Glutamatergic neuron (in vitro differentiated cells): Measurements from ENCODE around the gene NFIA. TPM values are rescaled to one million over a fixed set of nuclear protein-coding genes. Genes with fewer than 3 reads are reported as not detected.

Experiments
- DNase-seq: peaks from one replicate; pipeline ENCODE4 v3.0.0; 2022
- H3K27ac Mint-ChIP-seq: one replicate; pipeline ENCODE4 v1.8.0; 2020; ENCODE audit warnings: mild to moderate bottlenecking, mixed read lengths, inconsistent platforms; ENCODE audit not compliant: unreplicated experiment
- H3K27me3 Mint-ChIP-seq: one replicate; pipeline ENCODE4 v1.8.0; 2020; ENCODE audit warnings: mild to moderate bottlenecking, moderate library complexity, mixed read lengths, inconsistent platforms; ENCODE audit not compliant: unreplicated experiment
- H3K36me3 Mint-ChIP-seq: one replicate; pipeline ENCODE4 v1.8.0; 2020; ENCODE audit warnings: mild to moderate bottlenecking, mixed read lengths, inconsistent platforms; ENCODE audit not compliant: unreplicated experiment
- H3K4me1 Mint-ChIP-seq: one replicate; pipeline ENCODE4 v1.8.0; 2020; ENCODE audit warnings: mild to moderate bottlenecking, low read depth, mixed read lengths, inconsistent platforms; ENCODE audit not compliant: unreplicated experiment
- H3K4me3 Mint-ChIP-seq: one replicate; pipeline ENCODE4 v1.8.0; 2020; ENCODE audit warnings: mild to moderate bottlenecking, mixed read lengths, inconsistent platforms; ENCODE audit not compliant: unreplicated experiment
- H3K9me3 Mint-ChIP-seq: one replicate; pipeline ENCODE4 v1.8.0; 2020; ENCODE audit warnings: mild to moderate bottlenecking, moderate library complexity, mixed read lengths, inconsistent platforms; ENCODE audit not compliant: unreplicated experiment
- total RNA-seq: library from RNA; stranded (reverse); fragmentation: NEBNext Ultra II Directional; extraction: Animal tissue kit (Norgen Biotek cat#: 25700); gene quantifications from one replicate; pipeline ENCODE4 v1.2.1, GENCODE V29; 2021; ENCODE audit not compliant: unreplicated experiment
- TF ChIP-seq, protein P1 (sequence below): fragments of 200-600 bp; sonication (generic); IDR thresholded peaks from one replicate; pipeline ENCODE4 v1.5.0; 2021; ENCODE audit not compliant: partially characterized antibody, unreplicated experiment

The NFIA gene
- total RNA-seq, 1 donor from 2014 or later, result 16.4 TPM

DNA sequence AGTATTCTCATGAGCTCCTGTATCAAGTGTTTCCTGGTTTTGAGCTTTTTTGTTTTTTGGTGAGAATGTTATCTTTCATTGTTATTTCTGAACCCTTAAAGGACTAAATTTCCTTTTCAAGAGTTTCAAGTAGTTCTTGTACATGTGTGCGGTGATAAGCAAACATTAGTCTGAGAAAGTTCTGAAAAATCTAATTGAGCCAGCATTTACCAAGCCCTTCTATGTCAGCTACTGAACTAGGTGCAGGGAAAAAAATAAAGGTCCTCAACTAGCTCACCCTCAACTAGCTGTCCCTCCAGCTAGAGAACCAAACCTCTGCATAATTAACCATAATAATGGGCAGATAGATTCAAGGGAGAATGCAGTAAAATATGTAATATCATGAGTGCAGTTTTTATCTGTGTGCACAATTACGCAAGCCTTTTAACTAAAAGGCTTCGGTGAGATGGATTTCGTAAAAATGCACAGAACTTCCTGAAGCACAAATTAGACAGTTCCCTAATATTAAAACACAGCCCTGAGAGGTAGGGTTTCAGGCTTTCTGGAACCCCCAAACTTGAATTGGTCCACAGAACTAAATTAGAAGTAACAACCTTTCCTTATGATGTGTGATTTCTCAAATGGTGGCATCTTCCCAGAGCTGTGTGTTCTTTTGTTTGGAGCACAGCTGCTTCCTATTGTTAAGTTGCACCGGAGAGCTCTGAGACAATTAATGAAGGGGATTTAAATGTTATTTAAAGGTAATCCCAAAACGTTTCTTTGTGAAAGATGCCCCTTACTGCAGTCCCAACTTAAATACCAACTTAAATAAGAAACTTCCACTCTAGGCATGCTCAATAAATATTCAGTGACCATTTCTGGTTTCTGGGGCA is 165.8 kb downstream of the NFIA start:
- TF ChIP-seq, protein P1, sequence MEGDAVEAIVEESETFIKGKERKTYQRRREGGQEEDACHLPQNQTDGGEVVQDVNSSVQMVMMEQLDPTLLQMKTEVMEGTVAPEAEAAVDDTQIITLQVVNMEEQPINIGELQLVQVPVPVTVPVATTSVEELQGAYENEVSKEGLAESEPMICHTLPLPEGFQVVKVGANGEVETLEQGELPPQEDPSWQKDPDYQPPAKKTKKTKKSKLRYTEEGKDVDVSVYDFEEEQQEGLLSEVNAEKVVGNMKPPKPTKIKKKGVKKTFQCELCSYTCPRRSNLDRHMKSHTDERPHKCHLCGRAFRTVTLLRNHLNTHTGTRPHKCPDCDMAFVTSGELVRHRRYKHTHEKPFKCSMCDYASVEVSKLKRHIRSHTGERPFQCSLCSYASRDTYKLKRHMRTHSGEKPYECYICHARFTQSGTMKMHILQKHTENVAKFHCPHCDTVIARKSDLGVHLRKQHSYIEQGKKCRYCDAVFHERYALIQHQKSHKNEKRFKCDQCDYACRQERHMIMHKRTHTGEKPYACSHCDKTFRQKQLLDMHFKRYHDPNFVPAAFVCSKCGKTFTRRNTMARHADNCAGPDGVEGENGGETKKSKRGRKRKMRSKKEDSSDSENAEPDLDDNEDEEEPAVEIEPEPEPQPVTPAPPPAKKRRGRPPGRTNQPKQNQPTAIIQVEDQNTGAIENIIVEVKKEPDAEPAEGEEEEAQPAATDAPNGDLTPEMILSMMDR, result no peak
- H3K36me3 Mint-ChIP-seq, result no peaks in the 10 kb centered on the region
- H3K4me1 Mint-ChIP-seq, result peaks cover 42% of the 10 kb centered on the region
- no peaks in the 10 kb centered on the region for H3K9me3 Mint-ChIP-seq
- H3K27ac Mint-ChIP-seq, result peak overlapping the region; percentile 72
- H3K4me3 Mint-ChIP-seq, result peak overlapping the region; percentile 11
- no peak for DNase-seq
- H3K27me3 Mint-ChIP-seq, result peaks cover 5% of the 10 kb centered on the region

DNA sequence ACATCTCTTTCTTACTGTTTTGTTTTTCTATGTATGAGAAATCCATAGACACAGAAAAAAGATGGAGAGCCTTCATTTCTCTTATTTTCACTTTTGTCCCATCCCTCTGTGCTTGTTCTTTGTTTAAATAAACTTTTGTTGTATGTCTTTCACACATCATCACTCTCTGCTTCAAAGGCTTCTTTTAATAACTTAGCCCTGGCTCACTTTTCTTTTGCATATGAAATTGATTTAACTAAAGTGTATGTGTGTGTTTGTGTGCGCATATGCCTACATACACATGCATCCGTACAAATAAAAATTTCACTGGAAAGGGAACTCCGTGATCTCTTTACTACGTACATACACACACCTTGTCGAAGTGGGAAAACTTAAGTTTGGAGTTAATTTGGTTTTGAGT is 168.6 kb downstream of the NFIA start:
- Mint-ChIP-seq H3K4me1 (peaks cover 59% of the 10 kb centered on the region), H3K27ac (no peak overlapping the region), H3K36me3 (no peaks in the 10 kb centered on the region), H3K27me3 (peaks cover 2% of the 10 kb centered on the region), H3K4me3 (no peak overlapping the region), H3K9me3 (no peaks in the 10 kb centered on the region)
- DNase-seq, result no peak
- TF ChIP-seq, protein P1, result no peak

DNA sequence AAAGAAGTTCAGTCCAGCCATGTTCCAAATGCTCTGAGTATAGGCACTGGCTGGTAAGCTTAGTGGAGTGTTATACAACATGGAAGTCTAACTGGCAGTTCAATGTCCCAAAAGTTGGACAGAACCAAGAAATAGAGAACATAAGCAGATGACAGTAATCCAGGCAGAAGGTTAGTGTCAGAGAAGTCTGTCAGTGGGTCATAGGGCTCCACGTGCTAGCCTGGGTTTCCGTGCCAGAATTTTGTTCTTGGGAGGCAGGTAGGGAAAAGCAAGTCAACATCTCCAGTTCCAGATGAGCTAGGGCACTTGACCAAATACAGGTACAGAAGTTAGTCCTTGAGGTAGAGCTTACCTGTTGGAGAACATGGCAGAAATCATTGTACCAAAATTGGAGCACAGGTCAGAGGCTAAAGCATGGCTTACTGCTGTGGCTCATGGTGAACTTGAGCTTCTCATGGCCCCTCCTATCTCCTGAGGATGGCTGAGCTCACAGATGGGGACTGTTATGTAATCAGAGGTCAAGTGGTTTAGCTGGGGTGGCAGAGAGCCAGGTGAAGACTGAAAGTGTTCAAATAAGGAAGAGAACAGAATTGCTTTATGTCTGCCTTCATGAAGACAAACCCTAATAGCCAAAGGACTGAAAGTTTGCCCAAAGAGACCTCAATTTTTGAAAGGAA is 170.8 kb downstream of the NFIA start:
- Mint-ChIP-seq H3K4me1 (peaks cover 54% of the 10 kb centered on the region), H3K36me3 (no peaks in the 10 kb centered on the region), H3K9me3 (no peaks in the 10 kb centered on the region), H3K27ac (no peak overlapping the region), H3K27me3 (no peaks in the 10 kb centered on the region), H3K4me3 (no peak overlapping the region)
- TF ChIP-seq, protein P1, result no peak
- no peak for DNase-seq

DNA sequence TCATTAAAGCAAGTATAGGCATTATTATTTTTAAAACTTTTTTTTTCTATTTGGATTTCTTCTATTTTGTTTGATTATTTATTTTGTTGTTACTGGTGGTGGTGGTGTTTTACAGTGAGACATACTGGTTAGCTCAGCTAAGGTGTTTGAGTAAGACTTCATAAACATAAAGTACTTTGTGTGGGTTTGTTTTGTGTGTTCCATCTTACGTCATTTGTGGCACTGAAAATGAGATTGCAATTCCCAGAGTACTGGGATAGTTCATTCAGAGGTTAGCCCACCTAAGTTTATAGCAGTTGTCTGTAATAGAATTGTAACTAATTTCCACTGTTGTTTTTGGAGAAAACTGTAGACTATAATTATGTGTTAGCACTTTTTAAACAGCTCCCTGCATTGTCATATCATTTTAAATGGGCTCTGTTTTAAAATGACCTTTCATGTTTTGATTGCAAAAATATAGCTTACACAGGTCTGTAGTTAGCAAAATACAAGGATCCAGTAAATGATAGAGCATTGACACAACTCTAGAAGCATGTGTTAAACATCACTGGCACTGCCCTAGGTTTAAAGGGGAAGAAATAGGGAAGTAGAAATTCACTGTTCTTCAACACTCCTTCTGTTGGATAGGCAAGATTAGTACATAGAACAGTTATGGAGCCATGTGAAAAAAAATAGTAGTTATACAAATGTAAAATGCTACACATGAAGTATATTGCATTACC is 171.7 kb downstream of the NFIA start:
- peaks cover 46% of the 10 kb centered on the region for H3K4me1 Mint-ChIP-seq
- H3K27me3 Mint-ChIP-seq, result no peaks in the 10 kb centered on the region
- H3K27ac Mint-ChIP-seq, result no peak overlapping the region
- no peaks in the 10 kb centered on the region for H3K9me3 Mint-ChIP-seq
- no peak for DNase-seq
- TF ChIP-seq, protein P1, result no peak
- H3K36me3 Mint-ChIP-seq, result no peaks in the 10 kb centered on the region
- H3K4me3 Mint-ChIP-seq, result peak overlapping the region; percentile 18
